Activated naive CD8-positive, alpha-beta T cell (primary cell): Measurements from ENCODE around the gene PRKAR2B.

Experiments used
- H3K27ac Mint-ChIP-seq: one replicate; pipeline ENCODE4 v1.8.0; 2021; ENCODE audit warnings: mixed read lengths
- H3K27me3 Mint-ChIP-seq: one replicate; pipeline ENCODE4 v1.8.0; 2021; ENCODE audit warnings: mixed read lengths
- H3K36me3 Mint-ChIP-seq: one replicate; pipeline ENCODE4 v1.8.0; 2021; ENCODE audit warnings: mixed read lengths
- H3K4me1 Mint-ChIP-seq: one replicate; pipeline ENCODE4 v1.8.0; 2021; ENCODE audit warnings: low read depth, mixed read lengths
- H3K4me3 Mint-ChIP-seq: one replicate; pipeline ENCODE4 v1.8.0; 2021; ENCODE audit warnings: mild to moderate bottlenecking, mixed read lengths
- H3K9me3 Mint-ChIP-seq: one replicate; pipeline ENCODE4 v1.8.0; 2021; ENCODE audit warnings: low read depth, mixed read lengths

Gene PRKAR2B

GRCh38 chr7:107020400-107020799 lies 24.1 kb upstream of the PRKAR2B start:
- Mint-ChIP-seq H3K36me3 (peaks cover 3% of the 10 kb centered on the region), H3K27me3 (peaks cover 1% of the 10 kb centered on the region), H3K9me3 (no peaks in the 10 kb centered on the region), H3K4me1 (no peaks in the 10 kb centered on the region), H3K4me3 (no peak overlapping the region), H3K27ac (no peak overlapping the region)

GRCh38 chr7:107021600-107021999 lies 22.9 kb upstream of the PRKAR2B start:
- Mint-ChIP-seq H3K4me3 (no peak overlapping the region), H3K9me3 (no peaks in the 10 kb centered on the region), H3K27me3 (peaks cover 1% of the 10 kb centered on the region), H3K27ac (no peak overlapping the region), H3K4me1 (no peaks in the 10 kb centered on the region), H3K36me3 (peaks cover 3% of the 10 kb centered on the region)

GRCh38 chr7:107023522-107024151 lies 20.9 kb upstream of the PRKAR2B start:
- Mint-ChIP-seq H3K27ac (no peak overlapping the region), H3K4me3 (no peak overlapping the region), H3K36me3 (peaks cover 3% of the 10 kb centered on the region), H3K4me1 (no peaks in the 10 kb centered on the region), H3K27me3 (no peaks in the 10 kb centered on the region), H3K9me3 (no peaks in the 10 kb centered on the region)

DNA sequence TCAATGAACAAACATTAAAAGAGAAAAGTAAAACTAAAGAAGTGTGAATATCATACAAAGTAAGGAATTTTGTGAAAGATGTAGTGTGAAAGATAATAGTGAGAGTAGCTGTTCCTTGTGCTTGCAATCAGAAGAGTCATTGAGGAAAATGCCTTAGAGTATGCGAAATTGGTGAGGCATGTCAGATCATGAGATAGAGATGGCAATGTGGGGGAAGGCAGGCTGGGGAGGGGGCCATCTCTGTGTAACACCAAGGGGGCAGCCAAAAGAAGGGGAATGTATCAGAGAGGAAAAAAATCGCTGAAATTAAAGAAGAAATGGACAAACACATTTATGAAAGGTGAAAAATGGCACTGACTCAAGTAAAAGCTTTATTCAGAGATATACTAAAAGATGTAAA lies 19.6 kb upstream of the PRKAR2B start:
- H3K4me1 Mint-ChIP-seq, result no peaks in the 10 kb centered on the region
- no peaks in the 10 kb centered on the region for H3K27me3 Mint-ChIP-seq
- no peaks in the 10 kb centered on the region for H3K9me3 Mint-ChIP-seq
- H3K4me3 Mint-ChIP-seq, result no peak overlapping the region
- H3K36me3 Mint-ChIP-seq, result peaks cover 3% of the 10 kb centered on the region
- no peak overlapping the region for H3K27ac Mint-ChIP-seq

GRCh38 chr7:107025449-107026103 lies 18.9 kb upstream of the PRKAR2B start:
- Mint-ChIP-seq H3K9me3 (no peaks in the 10 kb centered on the region), H3K27me3 (no peaks in the 10 kb centered on the region), H3K4me1 (no peaks in the 10 kb centered on the region), H3K36me3 (peaks cover 3% of the 10 kb centered on the region), H3K27ac (no peak overlapping the region), H3K4me3 (no peak overlapping the region)

DNA sequence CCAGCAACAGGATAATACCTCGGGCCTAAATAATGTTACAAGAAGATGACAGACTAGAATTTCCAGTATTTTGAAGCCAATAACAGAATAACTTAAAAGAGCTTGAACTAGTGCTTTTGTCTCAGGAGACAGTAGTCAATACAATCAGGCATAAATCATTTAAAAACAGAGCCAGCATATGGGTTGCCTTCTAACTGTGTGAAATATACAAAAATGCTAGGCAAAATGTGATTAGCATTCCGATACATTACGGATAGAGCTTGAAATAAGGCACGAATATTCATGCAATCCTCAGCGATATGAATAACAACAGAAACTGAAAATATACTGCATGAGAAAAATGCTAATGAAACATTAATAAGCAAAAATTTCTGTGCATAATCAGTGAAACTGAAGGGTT lies 18.3 kb upstream of the PRKAR2B start:
- no peaks in the 10 kb centered on the region for H3K4me1 Mint-ChIP-seq
- H3K36me3 Mint-ChIP-seq, result peaks cover 3% of the 10 kb centered on the region
- no peaks in the 10 kb centered on the region for H3K9me3 Mint-ChIP-seq
- H3K27me3 Mint-ChIP-seq, result no peaks in the 10 kb centered on the region
- no peak overlapping the region for H3K27ac Mint-ChIP-seq
- no peak overlapping the region for H3K4me3 Mint-ChIP-seq

GRCh38 chr7:107027208-107027607 lies 17.3 kb upstream of the PRKAR2B start:
- Mint-ChIP-seq H3K9me3 (no peaks in the 10 kb centered on the region), H3K27ac (no peak overlapping the region), H3K4me3 (no peak overlapping the region), H3K36me3 (peaks cover 3% of the 10 kb centered on the region), H3K27me3 (no peaks in the 10 kb centered on the region), H3K4me1 (no peaks in the 10 kb centered on the region)

DNA sequence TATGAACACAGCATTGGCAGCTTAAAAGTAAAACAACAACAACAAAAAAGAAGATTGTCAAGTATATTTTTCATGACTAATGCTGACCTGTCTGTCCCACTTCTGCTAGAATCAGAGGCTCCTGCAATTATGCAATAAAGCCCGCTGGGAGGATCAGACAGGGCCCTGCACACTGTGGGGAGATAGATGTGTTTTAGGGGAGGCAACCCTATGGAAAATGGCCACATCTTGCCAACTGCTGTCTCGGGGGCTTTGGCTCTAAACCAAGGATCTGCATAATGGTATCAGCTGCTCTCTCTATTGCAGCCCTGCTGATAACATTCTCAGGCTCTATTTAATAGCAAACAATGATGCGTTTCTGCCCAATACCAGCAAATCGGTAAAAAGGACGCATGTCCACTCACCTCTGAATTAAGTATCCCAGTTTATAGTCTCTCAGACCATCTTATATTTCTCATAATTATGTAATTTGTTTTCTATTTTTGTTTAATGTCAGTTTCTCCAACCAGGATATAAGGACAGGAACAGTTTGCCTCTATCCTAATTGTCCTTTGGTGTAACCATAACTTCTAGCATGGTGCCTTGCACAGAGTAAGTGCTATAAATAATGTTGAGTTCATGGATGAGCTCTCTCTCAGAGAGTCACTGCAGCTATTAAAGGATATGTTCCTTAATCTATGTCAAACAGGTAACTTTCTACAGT lies 15.3 kb upstream of the PRKAR2B start:
- Mint-ChIP-seq H3K4me1 (no peaks in the 10 kb centered on the region), H3K27me3 (no peaks in the 10 kb centered on the region), H3K27ac (no peak overlapping the region), H3K4me3 (no peak overlapping the region), H3K36me3 (no peaks in the 10 kb centered on the region), H3K9me3 (no peaks in the 10 kb centered on the region)

DNA sequence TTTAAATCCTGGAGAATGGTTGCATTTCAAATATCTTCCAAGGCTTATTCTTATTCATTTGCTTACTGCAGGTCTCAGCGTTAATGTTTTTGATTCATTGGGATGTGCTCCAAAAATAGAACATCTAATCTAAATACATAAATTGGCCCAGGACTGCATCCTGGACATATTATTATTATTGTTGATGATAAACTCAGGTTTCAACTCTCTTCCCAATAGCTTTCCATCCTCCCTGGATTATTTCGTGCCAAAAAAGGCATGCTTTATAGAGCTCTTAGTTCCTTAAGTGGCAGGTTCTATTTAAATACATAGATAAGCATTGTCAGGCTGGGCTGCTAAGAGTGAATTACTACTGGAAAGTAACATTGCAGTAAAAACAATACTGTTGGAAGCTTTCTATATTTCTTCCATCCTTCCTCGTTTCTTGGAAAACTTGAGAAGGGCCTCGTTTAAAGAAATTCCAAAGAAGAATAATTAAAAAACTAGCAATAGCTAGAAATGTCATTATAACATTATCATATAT lies 14.7 kb upstream of the PRKAR2B start:
- Mint-ChIP-seq H3K9me3 (no peaks in the 10 kb centered on the region), H3K27ac (no peak overlapping the region), H3K4me1 (no peaks in the 10 kb centered on the region), H3K27me3 (no peaks in the 10 kb centered on the region), H3K36me3 (no peaks in the 10 kb centered on the region), H3K4me3 (no peak overlapping the region)

GRCh38 chr7:107032050-107032449 lies 12.5 kb upstream of the PRKAR2B start:
- peaks cover 4% of the 10 kb centered on the region for H3K9me3 Mint-ChIP-seq
- no peaks in the 10 kb centered on the region for H3K4me1 Mint-ChIP-seq
- no peak overlapping the region for H3K27ac Mint-ChIP-seq
- no peaks in the 10 kb centered on the region for H3K27me3 Mint-ChIP-seq
- peaks cover 2% of the 10 kb centered on the region for H3K36me3 Mint-ChIP-seq
- H3K4me3 Mint-ChIP-seq, result no peak overlapping the region

- Mint-ChIP-seq H3K4me3 (no peak overlapping the region), H3K9me3 (peaks cover 9% of the 10 kb centered on the region), H3K36me3 (peaks cover 2% of the 10 kb centered on the region), H3K27ac (no peak overlapping the region), H3K4me1 (no peaks in the 10 kb centered on the region), H3K27me3 (no peaks in the 10 kb centered on the region)
Observed at GRCh38 chr7:107032720-107033438, 11.6 kb upstream of the PRKAR2B start.

DNA sequence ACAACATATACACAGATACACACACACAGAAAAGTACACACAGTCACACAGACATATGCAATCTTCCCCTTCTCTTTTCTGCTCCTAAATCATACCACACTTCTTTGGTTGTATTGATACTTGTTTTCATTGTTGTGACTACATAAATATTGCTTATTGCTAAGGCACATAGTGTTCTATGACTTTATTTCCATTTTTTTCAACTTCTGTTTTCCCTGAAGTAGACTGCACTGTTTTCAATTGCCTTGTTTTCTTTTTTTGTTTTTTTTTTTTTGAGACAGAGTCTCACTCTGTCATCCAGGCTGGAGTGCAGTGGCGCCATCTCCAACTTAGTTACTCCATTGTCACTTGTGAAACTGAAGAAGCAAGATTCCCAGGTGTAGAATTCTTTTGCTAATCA lies 10.0 kb upstream of the PRKAR2B start:
- no peak overlapping the region for H3K4me3 Mint-ChIP-seq
- no peak overlapping the region for H3K27ac Mint-ChIP-seq
- H3K9me3 Mint-ChIP-seq, result peaks cover 9% of the 10 kb centered on the region
- peaks cover 2% of the 10 kb centered on the region for H3K36me3 Mint-ChIP-seq
- no peaks in the 10 kb centered on the region for H3K27me3 Mint-ChIP-seq
- H3K4me1 Mint-ChIP-seq, result no peaks in the 10 kb centered on the region

DNA sequence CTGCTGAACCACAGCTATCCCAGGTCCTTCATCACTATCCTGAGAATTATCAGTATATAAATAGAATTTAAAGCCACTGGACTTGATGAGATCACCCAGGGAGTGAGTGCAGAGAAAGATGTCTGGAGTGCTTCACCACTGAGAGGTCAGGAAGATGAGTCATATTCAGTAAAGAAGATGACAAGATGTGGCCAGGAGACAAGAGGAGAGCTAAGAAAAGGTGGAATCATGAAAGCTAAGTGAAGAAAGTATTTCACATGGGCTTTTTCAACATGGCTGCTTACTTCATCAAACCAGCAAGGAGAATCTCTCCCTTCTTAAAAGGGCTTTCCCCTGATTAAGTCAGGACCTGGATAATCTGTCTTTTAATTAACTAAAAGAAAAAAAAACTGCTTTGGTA lies 9.1 kb upstream of the PRKAR2B start:
- Mint-ChIP-seq H3K4me1 (no peaks in the 10 kb centered on the region), H3K4me3 (no peak overlapping the region), H3K27me3 (no peaks in the 10 kb centered on the region), H3K36me3 (peaks cover 2% of the 10 kb centered on the region), H3K9me3 (peaks cover 9% of the 10 kb centered on the region), H3K27ac (no peak overlapping the region)

- Mint-ChIP-seq H3K27ac (no peak overlapping the region), H3K4me1 (no peaks in the 10 kb centered on the region), H3K36me3 (peaks cover 2% of the 10 kb centered on the region)
Observed at GRCh38 chr7:107036535-107036934, 8.0 kb upstream of the PRKAR2B start.

More at GRCh38 chr7:107036535-107036934, 8.0 kb upstream of the PRKAR2B start:
- Mint-ChIP-seq H3K27me3 (no peaks in the 10 kb centered on the region), H3K9me3 (peaks cover 9% of the 10 kb centered on the region), H3K4me3 (no peak overlapping the region)
